Measurements from ENCODE around the gene GLCCI1. TPM values are rescaled to one million over a fixed set of nuclear protein-coding genes. Genes with fewer than 3 reads are reported as not detected.
A peak's percentile ranks its signal among the peaks of the same experiment; 100 is the strongest.

Gene GLCCI1
- total RNA-seq (2016; rRNA removed; fragmentation: Illumina TruSeq; extraction: Trizol) (1.6 and 1.7 TPM in 2 replicates), polyA plus RNA-seq (2011; rRNA removed) (1.3 and 2.2 TPM in 2 replicates), polyA minus RNA-seq (2011; rRNA and poly(A)+ RNA removed; ENCODE audit: low replicate concordance) (4.7 and 114 TPM in 2 replicates), Bru-seq, nascent RNA (percentile 49 among the genes with signal in this experiment), BruChase-seq, experiment 1, labeled RNA remaining after a 6-hour chase (percentile 45 among the genes with signal in this experiment), BruChase-seq, experiment 2, labeled RNA remaining after a 2-hour chase (percentile 51 among the genes with signal in this experiment)
- total RNA-seq (2016; cell fraction: cytosol; rRNA removed; fragmentation: Illumina TruSeq; extraction: Trizol; ENCODE audit: low read depth) = 2.2 and 2.6 TPM in 2 replicates
- 1.4 and 1.5 TPM in 2 replicates for total RNA-seq (2016; cell fraction: insoluble cytoplasmic fraction; rRNA removed; fragmentation: Illumina TruSeq; extraction: Trizol)
- total RNA-seq (2016; cell fraction: membrane; rRNA removed; fragmentation: Illumina TruSeq; extraction: Trizol) = 1.0 and 1.1 TPM in 2 replicates
- total RNA-seq (2016; cell fraction: nucleus; rRNA removed; fragmentation: Illumina TruSeq; extraction: Trizol) = 2.8 and 5.0 TPM in 2 replicates
- polyA plus RNA-seq (2011; cell fraction: cytosol; rRNA removed) = 0.87 and 2.0 TPM in 2 replicates
- polyA plus RNA-seq (2011; cell fraction: nucleus; rRNA removed) = 1.8 and 2.8 TPM in 2 replicates
- polyA plus RNA-seq (2012) = 2.4 and 3.0 TPM in 2 replicates
- 0.10 and 0.17 TPM in 2 replicates for polyA plus RNA-seq (2016; cell fraction: cytosol; fragmentation: Illumina TruSeq; extraction: Trizol; ENCODE audit: low read depth)
- 1.5 and 2.1 TPM in 2 replicates for polyA plus RNA-seq (2016; cell fraction: insoluble cytoplasmic fraction; fragmentation: Illumina TruSeq; extraction: Trizol; ENCODE audit: low read depth)
- polyA plus RNA-seq (2016; cell fraction: membrane; fragmentation: Illumina TruSeq; extraction: Trizol; ENCODE audit: low read depth) = 0.37 and 0.43 TPM in 2 replicates
- 2.3 and 4.0 TPM in 2 replicates for polyA plus RNA-seq (2016; cell fraction: nucleus; fragmentation: Illumina TruSeq; extraction: Trizol; ENCODE audit: insufficient read depth, low read depth)
- polyA minus RNA-seq (2011; cell fraction: cytosol; rRNA and poly(A)+ RNA removed) = 3.2 and 3.4 TPM in 2 replicates
- 14.8 and 17.7 TPM in 2 replicates for polyA minus RNA-seq (2011; cell fraction: nucleus; rRNA and poly(A)+ RNA removed)
- long read RNA-seq, experiment 1 = 0 reads
- long read RNA-seq, experiment 2, partial matches to known transcripts = 0 of 3 reads
- long read RNA-seq, experiment 2, other reads (novel, unspliced or antisense) = 3 of 3 reads

DNA sequence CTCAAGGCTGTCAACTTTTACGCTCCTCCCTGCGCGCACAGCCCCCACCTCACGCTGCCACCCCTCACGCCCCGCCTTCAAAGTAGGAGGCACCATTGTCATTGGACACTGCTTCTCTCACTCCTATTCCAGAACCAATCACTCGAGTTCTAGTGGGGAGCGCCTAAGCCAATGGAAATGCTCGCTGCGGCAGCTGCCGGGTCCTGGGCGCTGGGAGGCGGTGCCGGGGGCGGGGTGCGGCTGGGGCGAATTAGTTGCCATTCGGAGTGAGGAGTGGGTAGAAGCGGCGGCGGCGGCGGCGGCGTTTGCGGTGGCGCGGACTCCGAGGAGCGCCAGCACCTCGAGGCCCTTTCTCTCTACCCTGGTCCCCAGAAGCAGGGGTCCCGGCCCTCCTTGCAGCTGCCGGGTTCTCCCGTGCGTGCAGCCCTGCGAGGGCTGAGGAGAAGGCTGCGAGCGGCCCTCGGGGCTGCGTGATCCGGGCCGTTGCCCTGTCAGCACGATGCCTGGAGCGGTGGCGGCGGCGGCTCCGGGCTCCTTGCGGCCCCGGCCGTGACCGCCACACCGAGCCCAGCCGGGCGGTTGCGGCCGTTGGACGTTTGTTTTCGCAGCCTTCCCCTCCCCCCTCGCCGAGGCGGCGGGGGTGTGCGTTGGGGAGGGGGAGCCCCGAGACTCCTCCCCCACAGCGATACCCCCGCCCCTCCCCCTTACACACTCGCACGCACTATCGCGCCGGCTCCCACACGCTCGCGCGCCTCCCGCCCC, at the start of gene GLCCI1:
Gene GLCCI1 (plus strand): TSS at position 253 of the 762 bp plus-strand sequence. CDS start 555 bp downstream, outside the sequence.
- no peaks in the 10 kb centered on the region for H3K36me3 ChIP-seq (replicated peaks in 1 of 2; ENCODE audit: control insufficient read depth in 1 of 2, insufficient read depth in 2 of 2, low read length in 2 of 2)
- CTCF ChIA-PET (ENCODE audit: low intra/inter-chr PET ratio, low total read pairs) = no interaction called here
- intact Hi-C loops (cut with micrococcal nuclease; ENCODE audit: unreplicated experiment) = no loop called here
- peak within 1 kb of the TSS; percentile 91 for H3K4me2 ChIP-seq (ENCODE audit: low read depth, low read length)
- H3K4me1 ChIP-seq (ENCODE audit: insufficient read depth, low read length) = peaks cover 31% of the 10 kb centered on the region
- H3K27ac ChIP-seq (ENCODE audit: extremely low read length, insufficient read depth, low read length) = peak within 1 kb of the TSS; percentile 56
- H4K20me1 ChIP-seq (ENCODE audit: insufficient read depth, low read length) = no peaks in the 10 kb centered on the region
- POLR2A ChIA-PET = no interaction called here
- H3K27me3 ChIP-seq (ENCODE audit: control insufficient read depth in 1 of 2, insufficient read depth in 2 of 2, low read length in 2 of 2) = peaks cover 0 to 5% of the 10 kb centered on the region in 2 experiments; a peak in 1 of 5 replicates
- H3K9me3 ChIP-seq (ENCODE audit: low read length) = no peaks in the 10 kb centered on the region
- DNase-seq (ENCODE audit: low spot score) = peak; percentile 95
- BruUV-seq (replicated peaks) = no TSS peak
- in situ Hi-C loops (cut with HindIII; ENCODE audit: extremely low pct_ligation_motif_present, low pct_unique_long_range_greater_than_20kb) = no loop called here
- H3K4me3 ChIP-seq (replicated peaks in 1 of 3; ENCODE audit: insufficient read depth in 1 of 3, low read depth in 2 of 3, low read length in 3 of 3) = peak within 1 kb of the TSS; percentile 69 to 86 (median 78)
- H3K9ac ChIP-seq (ENCODE audit: insufficient read depth, low read depth, low read length) = peak within 1 kb of the TSS; percentile 65
- peak within 1 kb of the TSS; percentile 82 for H2AFZ ChIP-seq (ENCODE audit: low read length)
- WGBS (ENCODE audit: low lambda C conversion rate) = 3% methylated on average over 13 of the region's 77 CpGs
- peak; percentile 99 for ATAC-seq
- H3K79me2 ChIP-seq (ENCODE audit: insufficient read depth, low read length) = no peaks in the 10 kb centered on the region
- FAIRE-seq = peak; percentile 96
- TF ChIP-seq KLF11 (CRISPR knock-in tag; IDR thresholded peaks at IDR 0.05) (no peak), GZF1 (CRISPR knock-in tag; IDR thresholded peaks at IDR 0.05) (no peak)
- TF ChIP-seq, protein P1, sequence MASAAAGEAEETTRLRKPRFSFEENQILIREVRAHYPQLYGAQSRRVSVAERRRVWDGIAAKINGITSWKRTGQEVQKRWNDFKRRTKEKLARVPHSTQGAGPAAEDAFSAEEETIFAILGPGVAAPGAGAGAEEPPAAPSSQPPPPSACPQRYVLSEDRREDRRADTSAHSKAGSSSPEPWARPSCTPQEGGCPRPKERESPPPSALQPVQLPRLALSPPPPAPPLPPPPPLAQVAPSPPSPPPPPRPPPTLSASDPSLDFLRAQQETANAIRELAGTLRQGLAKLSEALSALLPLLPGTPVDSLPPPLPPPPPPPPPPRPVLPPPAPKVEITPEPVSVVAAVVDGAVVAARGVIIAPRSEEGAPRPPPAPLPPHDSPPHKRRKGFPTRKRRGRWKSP (CRISPR knock-in tag; IDR thresholded peaks at IDR 0.05) = peak; percentile 59; the same call in 1 of the 2 replicates
- TF ChIP-seq, protein P2, sequence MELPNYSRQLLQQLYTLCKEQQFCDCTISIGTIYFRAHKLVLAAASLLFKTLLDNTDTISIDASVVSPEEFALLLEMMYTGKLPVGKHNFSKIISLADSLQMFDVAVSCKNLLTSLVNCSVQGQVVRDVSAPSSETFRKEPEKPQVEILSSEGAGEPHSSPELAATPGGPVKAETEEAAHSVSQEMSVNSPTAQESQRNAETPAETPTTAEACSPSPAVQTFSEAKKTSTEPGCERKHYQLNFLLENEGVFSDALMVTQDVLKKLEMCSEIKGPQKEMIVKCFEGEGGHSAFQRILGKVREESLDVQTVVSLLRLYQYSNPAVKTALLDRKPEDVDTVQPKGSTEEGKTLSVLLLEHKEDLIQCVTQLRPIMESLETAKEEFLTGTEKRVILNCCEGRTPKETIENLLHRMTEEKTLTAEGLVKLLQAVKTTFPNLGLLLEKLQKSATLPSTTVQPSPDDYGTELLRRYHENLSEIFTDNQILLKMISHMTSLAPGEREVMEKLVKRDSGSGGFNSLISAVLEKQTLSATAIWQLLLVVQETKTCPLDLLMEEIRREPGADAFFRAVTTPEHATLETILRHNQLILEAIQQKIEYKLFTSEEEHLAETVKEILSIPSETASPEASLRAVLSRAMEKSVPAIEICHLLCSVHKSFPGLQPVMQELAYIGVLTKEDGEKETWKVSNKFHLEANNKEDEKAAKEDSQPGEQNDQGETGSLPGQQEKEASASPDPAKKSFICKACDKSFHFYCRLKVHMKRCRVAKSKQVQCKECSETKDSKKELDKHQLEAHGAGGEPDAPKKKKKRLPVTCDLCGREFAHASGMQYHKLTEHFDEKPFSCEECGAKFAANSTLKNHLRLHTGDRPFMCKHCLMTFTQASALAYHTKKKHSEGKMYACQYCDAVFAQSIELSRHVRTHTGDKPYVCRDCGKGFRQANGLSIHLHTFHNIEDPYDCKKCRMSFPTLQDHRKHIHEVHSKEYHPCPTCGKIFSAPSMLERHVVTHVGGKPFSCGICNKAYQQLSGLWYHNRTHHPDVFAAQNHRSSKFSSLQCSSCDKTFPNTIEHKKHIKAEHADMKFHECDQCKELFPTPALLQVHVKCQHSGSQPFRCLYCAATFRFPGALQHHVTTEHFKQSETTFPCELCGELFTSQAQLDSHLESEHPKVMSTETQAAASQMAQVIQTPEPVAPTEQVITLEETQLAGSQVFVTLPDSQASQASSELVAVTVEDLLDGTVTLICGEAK (IDR thresholded peaks at IDR 0.05) = no peak
- TF ChIP-seq, protein P2 (CRISPR knock-in tag; IDR thresholded peaks at IDR 0.05) = peak; percentile 67
- TF ChIP-seq, protein P3, sequence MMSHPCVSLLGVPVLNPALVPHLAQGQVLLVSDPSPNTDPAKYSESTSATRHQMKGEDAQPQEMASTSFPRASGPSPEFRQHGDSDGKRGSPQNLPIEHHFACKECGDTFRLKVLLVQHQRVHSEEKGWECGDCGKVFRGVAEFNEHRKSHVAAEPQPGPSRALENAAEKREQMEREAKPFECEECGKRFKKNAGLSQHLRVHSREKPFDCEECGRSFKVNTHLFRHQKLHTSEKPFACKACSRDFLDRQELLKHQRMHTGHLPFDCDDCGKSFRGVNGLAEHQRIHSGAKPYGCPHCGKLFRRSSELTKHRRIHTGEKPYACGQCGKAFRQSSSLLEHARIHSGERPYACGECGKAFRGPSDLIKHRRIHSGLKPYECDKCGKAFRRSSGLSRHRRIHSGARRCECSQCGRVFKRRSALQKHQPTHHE (CRISPR knock-in tag; IDR thresholded peaks at IDR 0.05; ENCODE audit: borderline replicate concordance) = peak; percentile 80; the same call in 1 of the 2 replicates
